K562 (cell line): ENCODE results near the gene TUBB6. TPM values are rescaled to one million over a fixed set of nuclear protein-coding genes. Genes with fewer than 3 reads are reported as not detected.

Experiments
- ATAC-seq: fragments of 200-7000 bp; cut with Tn5 transposase; 3 replicates; pipeline ENCODE4 v1.9.1; 2020; ENCODE audit warnings: moderate library complexity
- BruUV-seq: library from RNA; stranded (reverse); fragments of 400-500 nt; replicated peaks from 2 replicates; lab custom pipeline; 2021; lab: Mats Ljungman, UMichigan
- CTCF ChIA-PET: fragments of 300-600 bp; formaldehyde crosslinking; extraction: SDS; loops from one replicate; lab custom pipeline; 2021; ENCODE audit warnings: low intra/inter-chr PET ratio; lab: Yijun Ruan, JAX
- POLR2A ChIA-PET: fragments of 300-600, 350-650 bp; sonication (Branson Sonifier 250); formaldehyde crosslinking; extraction: SDS; loops from one replicate; lab custom pipeline; 2021; ENCODE audit warnings: antibody characterized with exemption, inconsistent platforms; lab: Yijun Ruan, JAX
- DNase-seq, 4 experiments: peaks; one replicate each; pipeline versions ENCODE4 v3.0.0 to v3.0.0-alpha.2; 2011 to 2018; ENCODE audit warnings: low spot score in 3 of 4, mixed read lengths in 3 of 4; ENCODE audit errors: extremely low read depth in 1 of 4
- FAIRE-seq: peaks from 2 replicates; lab custom pipeline; 2011; peaks lifted over from hg19 to GRCh38; lab: Jason Lieb, UNC
- H2AFZ ChIP-seq: 2 replicates; pipeline ENCODE4 v1.6.0; 2011; ENCODE audit warnings: low read depth, low read length, control low read depth, inconsistent platforms
- H3K27ac ChIP-seq: fragments of 200-600 bp; 3 replicates; pipeline ENCODE4 v1.8.0; 2011; ENCODE audit warnings: low read depth, mild to moderate bottlenecking, control low read depth, inconsistent platforms, low read length, moderate library complexity, mixed read lengths; ENCODE audit errors: extremely low read depth
- H3K27me3 ChIP-seq, 2 experiments: fragments of 300-600 bp in 1 of 2; 2 replicates in 1 of 2; 3 replicates in 1 of 2; pipeline versions ENCODE4 v1.6.0 to v1.8.0; 2011; ENCODE audit warnings: inconsistent platforms in 2 of 2, low read length in 2 of 2, mild to moderate bottlenecking in 1 of 2, mixed read lengths in 1 of 2, moderate library complexity in 1 of 2; ENCODE audit not compliant: control insufficient read depth in 2 of 2, insufficient read depth in 2 of 2
- H3K36me3 ChIP-seq: fragments of 300-600 bp; 3 replicates; pipeline ENCODE4 v1.8.0; 2011; ENCODE audit warnings: mild to moderate bottlenecking, low read length, inconsistent platforms; ENCODE audit not compliant: control insufficient read depth, insufficient read depth
- H3K4me1 ChIP-seq, 2 experiments: fragments of 200-600 bp in 1 of 2; replicated peaks in 1 of 2; 2 replicates in 1 of 2; 3 replicates in 1 of 2; pipeline versions ENCODE4 v1.5.1 to v1.8.0; 2011; ENCODE audit warnings: inconsistent platforms in 2 of 2, low read length in 2 of 2, mild to moderate bottlenecking in 1 of 2, mixed read lengths in 1 of 2, moderate library complexity in 1 of 2; ENCODE audit not compliant: control insufficient read depth in 2 of 2, insufficient read depth in 2 of 2
- H3K4me2 ChIP-seq: 2 replicates; pipeline ENCODE4 v1.6.1; 2011; ENCODE audit warnings: low read length, control low read depth, inconsistent platforms, mixed read lengths; ENCODE audit not compliant: insufficient read depth
- H3K4me3 ChIP-seq: fragments of 200-600 bp; sonication (generic), shearing (Covaris generic); 2 replicates; pipeline ENCODE4 v1.5.1; 2016; ENCODE audit warnings: control low read depth, inconsistent platforms
- H3K79me2 ChIP-seq: fragments of 200-600 bp; 3 replicates; pipeline ENCODE4 v1.8.0; 2011; ENCODE audit warnings: low read length, inconsistent platforms; ENCODE audit not compliant: control insufficient read depth, insufficient read depth
- H3K9ac ChIP-seq, 2 experiments: 2 replicates each; pipeline versions ENCODE4 v1.6.0 to v1.6.1; 2011; ENCODE audit warnings: low read depth in 2 of 2, low read length in 2 of 2, control low read depth in 1 of 2, inconsistent platforms in 1 of 2, mild to moderate bottlenecking in 1 of 2, mixed read lengths in 1 of 2; ENCODE audit not compliant: insufficient read depth in 1 of 2
- H3K9me1 ChIP-seq: one replicate; pipeline ENCODE4 v1.6.0; 2011; ENCODE audit warnings: inconsistent platforms, mild to moderate bottlenecking, low read length, moderate library complexity; ENCODE audit not compliant: control insufficient read depth, insufficient read depth
- H3K9me3 ChIP-seq: replicated peaks from 2 replicates; pipeline ENCODE4 v1.5.1; 2011; ENCODE audit warnings: low read depth, low read length, inconsistent platforms; ENCODE audit not compliant: control insufficient read depth, insufficient read depth
- H4K20me1 ChIP-seq: replicated peaks from 2 replicates; pipeline ENCODE4 v1.6.1; 2011; ENCODE audit warnings: low read length, inconsistent platforms, mixed read lengths; ENCODE audit not compliant: control insufficient read depth, insufficient read depth
- ARID1B ChIP-seq: fragments of 450-650 bp; IDR thresholded peaks from 2 replicates; pipeline ENCODE4 v1.6.1; 2016; ENCODE audit warnings: antibody characterized with exemption, mild to moderate bottlenecking, inconsistent platforms
- CBFA2T3 ChIP-seq: fragments of 450-650 bp; IDR thresholded peaks from 2 replicates; pipeline ENCODE4 v1.6.1; 2017
- DPF2 ChIP-seq: fragments of 450-650 bp; IDR thresholded peaks from 2 replicates; pipeline ENCODE4 v1.6.1; 2016
- EGR1 ChIP-seq: fragments of 450-650 bp; conservative IDR thresholded peaks from 2 replicates; pipeline ENCODE4 v1.6.1; 2017; ENCODE audit warnings: mild to moderate bottlenecking
- EP300 ChIP-seq: IDR thresholded peaks from 2 replicates; pipeline ENCODE4 v1.6.1; 2012; ENCODE audit warnings: low read length, improper control_type of control experiment
- FOSL1 ChIP-seq: fragments of 200-800 bp; sonication (Bioruptor generic); conservative IDR thresholded peaks from 2 replicates; pipeline ENCODE4 v1.6.1; 2016; ENCODE audit warnings: missing genetic modification characterization, missing compliant biosample characterization
- GATA2 ChIP-seq: sonication (generic); formaldehyde crosslinking; IDR thresholded peaks from 2 replicates; pipeline ENCODE4 v1.4.0; 2020; ENCODE audit warnings: mild to moderate bottlenecking, missing genetic modification reagents
- JUND ChIP-seq, 2 experiments: IDR thresholded peaks; 2 replicates in 1 of 2; 3 replicates in 1 of 2; pipeline ENCODE4 v1.6.1; 2011; ENCODE audit warnings: borderline replicate concordance in 2 of 2, low read depth in 2 of 2, low read length in 2 of 2, improper control_type of control experiment in 1 of 2, missing biosample characterization in 1 of 2, missing genetic modification characterization in 1 of 2, missing genetic modification reagents in 1 of 2
- KLF16 ChIP-seq: IDR thresholded peaks from 2 replicates; pipeline ENCODE4 v1.6.1; 2016; ENCODE audit warnings: antibody characterized with exemption
- MECOM ChIP-seq: fragments of 250-450 bp; sonication (Bioruptor Pico); IDR thresholded peaks from 2 replicates; pipeline ENCODE4 v1.8.0; 2022; ENCODE audit warnings: inconsistent platforms
- NCOR1 ChIP-seq: fragments of 450-650 bp; IDR thresholded peaks from 2 replicates; pipeline ENCODE4 v1.6.1; 2016; ENCODE audit warnings: mild to moderate bottlenecking, moderate library complexity
- NR4A1 ChIP-seq, 2 experiments: fragments of 250-450 bp in 1 of 2; fragments of 450-650 bp in 1 of 2; sonication (Bioruptor Pico) in 1 of 2; IDR thresholded peaks; 2 replicates each; pipeline versions ENCODE4 v1.4.0 to v1.6.1; 2016 to 2020; ENCODE audit warnings: mild to moderate bottlenecking in 2 of 2, missing compliant biosample characterization in 1 of 2, missing genetic modification characterization in 1 of 2, moderate library complexity in 1 of 2
- PML ChIP-seq: IDR thresholded peaks from 2 replicates; pipeline ENCODE4 v1.6.1; 2012; ENCODE audit warnings: low read length, inconsistent platforms
- POLR2AphosphoS5 ChIP-seq: IDR thresholded peaks from 2 replicates; pipeline ENCODE4 v1.6.1; 2011; ENCODE audit warnings: mild to moderate bottlenecking, low read depth, low read length, moderate library complexity; ENCODE audit not compliant: control insufficient read depth, insufficient read depth
- RCOR1 ChIP-seq, 2 experiments: IDR thresholded peaks; 2 replicates each; pipeline ENCODE4 v1.6.1; 2012; ENCODE audit warnings: low read depth in 2 of 2, low read length in 2 of 2, borderline replicate concordance in 1 of 2, improper control_type of control experiment in 1 of 2
- RUNX1 ChIP-seq: sonication (generic); IDR thresholded peaks from 2 replicates; pipeline ENCODE4 v1.6.1; 2016; ENCODE audit warnings: antibody characterized with exemption, low read depth
- SMAD1 ChIP-seq: fragments of 150-350 bp; IDR thresholded peaks from 2 replicates; pipeline ENCODE4 v1.6.1; 2014; ENCODE audit warnings: low read length, low read depth; ENCODE audit not compliant: partially characterized antibody
- SNIP1 ChIP-seq: fragments of 450-650 bp; IDR thresholded peaks from 2 replicates; pipeline ENCODE4 v1.7.1; 2017; ENCODE audit warnings: low read depth, mild to moderate bottlenecking
- SOX6 ChIP-seq: fragments of 450-650 bp; IDR thresholded peaks from 2 replicates; pipeline ENCODE4 v1.6.1; 2014; ENCODE audit warnings: mild to moderate bottlenecking
- SRSF7 ChIP-seq: fragments of 200-400 bp; formaldehyde crosslinking; optimal IDR thresholded peaks from 2 replicates; pipeline ENCODE3; 2017; ENCODE audit warnings: mild to moderate bottlenecking, low read depth, low read length
- TAL1 ChIP-seq: fragments of 450-650 bp; IDR thresholded peaks from 2 replicates; pipeline ENCODE4 v1.6.1; 2016; ENCODE audit warnings: mild to moderate bottlenecking
- TCF3 ChIP-seq: sonication (generic); formaldehyde crosslinking; IDR thresholded peaks from 2 replicates; pipeline ENCODE4 v1.4.0; 2020; ENCODE audit warnings: mild to moderate bottlenecking, missing genetic modification reagents
- ZEB2 ChIP-seq: fragments of 450-650 bp; IDR thresholded peaks from 2 replicates; pipeline ENCODE4 v1.6.1; 2016
- ZNF140 ChIP-seq: fragments of 250-450 bp; sonication (Bioruptor Pico); IDR thresholded peaks from 2 replicates; pipeline ENCODE4 v1.8.0; 2021; ENCODE audit warnings: moderate library complexity, mild to moderate bottlenecking, inconsistent platforms
- ZNF384 ChIP-seq: IDR thresholded peaks from 2 replicates; pipeline ENCODE4 v1.6.1; 2012; ENCODE audit warnings: low read depth, low read length, improper control_type of control experiment
- WGBS: fragments of 100-300 bp; shearing (Covaris generic); methylation state at CpG from one replicate; pipeline ENCODE4 v1.1.6; 2016; ENCODE audit warnings: low coverage, mixed read lengths; ENCODE audit not compliant: insufficient coverage; ENCODE audit errors: missing lambda C conversion rate; 5-methylcytosine and 5-hydroxymethylcytosine counted together
- in situ Hi-C: fragments of 300-500 bp; cut with MboI; formaldehyde crosslinking; loops from 4 replicates; pipeline ENCODE4 v1.15.0; 2018; ENCODE audit warnings: inconsistent platforms, mixed read lengths
- intact Hi-C: fragments of 100-400 bp; cut with micrococcal nuclease; formaldehyde crosslinking; loops from 2 replicates; pipeline ENCODE4 v1.14.2; 2022
- polyA plus RNA-seq, 8 experiments: library from polyadenylated mRNA; depleted of rRNA in 4 of 8; stranded (reverse) in 5 of 8; unstranded in 3 of 8; fragments of >200 nt; fragmentation: Nextera tagmentation in 2 of 8; fragmentation: Illumina TruSeq in 1 of 8; extraction: Ambion mirVana in 2 of 8; extraction: Trizol in 1 of 8; gene quantifications; 2 replicates each; pipeline versions ENCODE4 v1.2.1 to v1.2.3, GENCODE V29; 2011 to 2014; ENCODE audit warnings: inconsistent platforms in 1 of 8, missing spikeins in 1 of 8
- total RNA-seq, 7 experiments: library from RNA; depleted of rRNA in 6 of 7; stranded (reverse); fragments of >200 nt in 6 of 7; fragmentation: Illumina TruSeq in 2 of 7; extraction: Trizol in 2 of 7; gene quantifications; 2 replicates each; pipeline versions ENCODE4 v1.2.1 to v1.2.3, GENCODE V29; 2011 to 2021; ENCODE audit warnings: low replicate concordance in 1 of 7
- TF ChIP-seq, protein P1 (sequence below): sonication (generic); formaldehyde crosslinking; IDR thresholded peaks from 2 replicates; pipeline ENCODE4 v1.8.1; 2022; ENCODE audit warnings: missing genetic modification reagents

The TUBB6 gene
- total and polyA plus RNA-seq, 9 of the 15 experiments (the other 6 are each of a cell fraction or from before 2014, with no cell fraction given), result 43.9 to 404 (median 81.1) TPM

- no peaks in the 10 kb centered on the region for H3K79me2 ChIP-seq
- POLR2A ChIA-PET, result interaction anchor here (1.0 to 1.7 kb wide), 3 partner anchors 12 to 16 kb away, joined by 4 to 7 read pairs (median 6); no protein-coding TSS in a partner anchor
- H3K4me3 ChIP-seq, result no peak overlapping the region
- in situ Hi-C loops, result loop anchor here (5.0 kb wide), 1 partner anchor 379 kb away; no protein-coding TSS in a partner anchor
- no peak overlapping the region for H2AFZ ChIP-seq
- no peak overlapping the region for H3K9ac ChIP-seq
- H3K27ac ChIP-seq, result no peak overlapping the region
- no peaks in the 10 kb centered on the region for H3K36me3 ChIP-seq
- H3K9me1 ChIP-seq, result no peaks in the 10 kb centered on the region
- intact Hi-C loops, result loop anchor here (1.0 to 5.0 kb wide), 4 partner anchors 44 to 377 kb away; partner anchors contain the start of gene AFG3L2
- no TSS peak for BruUV-seq
- CTCF ChIA-PET, result interaction anchor here (0.5 to 1.7 kb wide), 2 partner anchors 104 to 376 kb away, joined by 3 to 4 read pairs; no protein-coding TSS in a partner anchor
- no peaks in the 10 kb centered on the region for H4K20me1 ChIP-seq
- FAIRE-seq (no peak), ATAC-seq (peak; percentile 14; the same call in 1 of the 3 replicates), DNase-seq (peak in 3 of 4 experiments; percentile 38 to 64 (median 56))
- H3K4me1 ChIP-seq, result peaks cover 12 to 23% of the 10 kb centered on the region in 2 experiments; a peak in 4 of 5 replicates
- H3K27me3 ChIP-seq, result no peaks in the 10 kb centered on the region
- 8% methylated on average over 1 of the region's 1 CpG for WGBS
- no peak overlapping the region for H3K4me2 ChIP-seq
- H3K9me3 ChIP-seq, result no peaks in the 10 kb centered on the region
- TF ChIP-seq SMAD1 (no peak), PML (no peak), GATA2 (CRISPR knock-in tag) (0 out of 2 replicates have a peak, but pooled peaks have one; percentile 22), NCOR1 (peak; percentile 68; the same call in 1 of the 2 replicates), MECOM (CRISPR knock-in tag) (peak; percentile 90), SRSF7 (no peak), SOX6 (peak; percentile 53; the same call in 1 of the 2 replicates), FOSL1 (0 out of 2 replicates have a peak, but pooled peaks have one; percentile 14), ZEB2 (peak; percentile 62; the same call in 1 of the 2 replicates), POLR2AphosphoS5 (peak; percentile 63), JUND (IDR thresholded peaks at IDR 0.05; ENCODE audit: borderline replicate concordance, low read depth, low read length) (0 out of 2 replicates have a peak, but pooled peaks have one; percentile 8), JUND (tag; IDR thresholded peaks at IDR 0.05; ENCODE audit: borderline replicate concordance, low read depth, low read length) (no peak), DPF2 (0 out of 2 replicates have a peak, but pooled peaks have one; percentile 20), KLF16 (0 out of 2 replicates have a peak, but pooled peaks have one; percentile 23), RUNX1 (no peak), NR4A1 (CRISPR knock-in tag; IDR thresholded peaks at IDR 0.05) (no peak), NR4A1 (tag; IDR thresholded peaks at IDR 0.05) (no peak), SNIP1 (no peak), TAL1 (peak; percentile 67), EGR1 (no peak), ZNF384 (0 out of 2 replicates have a peak, but pooled peaks have one; percentile 33), EP300 (peak; percentile 28), CBFA2T3 (peak; percentile 91), RCOR1 (IDR thresholded peaks at IDR 0.05; ENCODE audit: borderline replicate concordance in 1 of 2, low read depth in 2 of 2, low read length in 2 of 2) (no peak; a peak in 1 of 4 replicates), TCF3 (peak; percentile 78), ARID1B (peak; percentile 70), ZNF140 (no peak)
- TF ChIP-seq, protein P1, sequence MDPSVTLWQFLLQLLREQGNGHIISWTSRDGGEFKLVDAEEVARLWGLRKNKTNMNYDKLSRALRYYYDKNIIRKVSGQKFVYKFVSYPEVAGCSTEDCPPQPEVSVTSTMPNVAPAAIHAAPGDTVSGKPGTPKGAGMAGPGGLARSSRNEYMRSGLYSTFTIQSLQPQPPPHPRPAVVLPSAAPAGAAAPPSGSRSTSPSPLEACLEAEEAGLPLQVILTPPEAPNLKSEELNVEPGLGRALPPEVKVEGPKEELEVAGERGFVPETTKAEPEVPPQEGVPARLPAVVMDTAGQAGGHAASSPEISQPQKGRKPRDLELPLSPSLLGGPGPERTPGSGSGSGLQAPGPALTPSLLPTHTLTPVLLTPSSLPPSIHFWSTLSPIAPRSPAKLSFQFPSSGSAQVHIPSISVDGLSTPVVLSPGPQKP (CRISPR knock-in tag), result no peak
Observed at GRCh38 chr18:12283666-12284065, 24.4 kb upstream of the TUBB6 start.
